ENCODE results near the gene SNX14.

DNA sequence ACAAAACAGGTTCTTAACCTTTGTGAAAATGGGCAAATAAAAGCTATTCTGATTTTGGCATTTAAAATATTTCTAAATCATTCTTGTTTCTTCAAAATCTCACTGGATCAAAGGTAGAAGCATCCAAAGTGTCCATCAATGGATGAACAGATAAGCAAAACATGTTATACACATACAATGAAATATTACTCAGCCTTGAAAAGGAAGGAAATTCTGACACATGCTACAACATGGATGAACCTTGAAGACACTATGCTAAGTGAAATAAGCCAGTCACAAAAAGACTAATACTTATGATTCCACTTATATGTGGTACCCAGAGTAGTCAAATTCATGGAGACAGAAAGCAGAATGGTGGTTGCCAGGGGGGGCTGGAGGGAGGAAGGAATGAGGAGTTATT lies 45.9 kb downstream of the SNX14 start:
- no peak for TF ChIP-seq TAF1 (IDR thresholded peaks at IDR 0.05; ENCODE audit: low read depth)
- no peak for TF ChIP-seq CREB1 (IDR thresholded peaks at IDR 0.05; ENCODE audit: low read depth)
- TF ChIP-seq MAX (IDR thresholded peaks at IDR 0.05), result no peak
- TF ChIP-seq EGR1 (IDR thresholded peaks at IDR 0.05), result no peak
- TF ChIP-seq TEAD4 (IDR thresholded peaks at IDR 0.05), result no peak
- TF ChIP-seq EP300 (IDR thresholded peaks at IDR 0.05; ENCODE audit: borderline replicate concordance), result no peak
- TF ChIP-seq NFIC (IDR thresholded peaks at IDR 0.05), result no peak
- TF ChIP-seq YY1 (IDR thresholded peaks at IDR 0.05; ENCODE audit: low read depth), result no peak
- no peak for TF ChIP-seq RAD21 (IDR thresholded peaks at IDR 0.05; ENCODE audit: low read depth)
- TF ChIP-seq CEBPB (IDR thresholded peaks at IDR 0.05), result no peak
- no peak for TF ChIP-seq REST (IDR thresholded peaks at IDR 0.05; ENCODE audit: low read depth)
- no peak for TF ChIP-seq TCF12 (IDR thresholded peaks at IDR 0.05; ENCODE audit: low read depth)
- TF ChIP-seq USF1 (IDR thresholded peaks at IDR 0.05), result no peak

Data from Ishikawa (cell line).